GM19099 (cell line): ENCODE data around the gene PEX14.

Source experiments
- POLR2A ChIP-seq: IDR thresholded peaks from 3 replicates; pipeline ENCODE4 v1.6.1; 2011; ENCODE audit warnings: low read depth; ENCODE audit not compliant: insufficient read length; ENCODE audit errors: extremely low read depth

The PEX14 gene

GRCh38 chr1:10444795-10445397 is 29.9 kb upstream of the PEX14 start:
- no peak for TF ChIP-seq POLR2A

GRCh38 chr1:10446790-10447422 is 27.8 kb upstream of the PEX14 start:
- TF ChIP-seq POLR2A, result no peak

GRCh38 chr1:10449751-10450150 is 25.0 kb upstream of the PEX14 start, which contains the start of gene CORT:
TSS of gene CORT (plus strand) at chr1:10450031. CDS start at chr1:10450224, 193 bp downstream.
- no peak for TF ChIP-seq POLR2A

- TF ChIP-seq POLR2A, result no peak
Measured at GRCh38 chr1:10450156-10450814, 24.5 kb upstream of the PEX14 start.

- TF ChIP-seq POLR2A, result no peak
Measured at GRCh38 chr1:10450836-10451235, 23.9 kb upstream of the PEX14 start.

GRCh38 chr1:10451287-10451686 is 23.5 kb upstream of the PEX14 start:
- no peak for TF ChIP-seq POLR2A

- TF ChIP-seq POLR2A, result no peak
Measured at GRCh38 chr1:10456048-10456447, 18.7 kb upstream of the PEX14 start.

GRCh38 chr1:10456661-10457060 is 18.1 kb upstream of the PEX14 start:
- TF ChIP-seq POLR2A, result no peak

- TF ChIP-seq POLR2A, result no peak
Measured at GRCh38 chr1:10457875-10458274, 16.9 kb upstream of the PEX14 start.

GRCh38 chr1:10459184-10459583 is 15.6 kb upstream of the PEX14 start:
- TF ChIP-seq POLR2A, result no peak

- TF ChIP-seq POLR2A, result no peak
Measured at GRCh38 chr1:10467078-10467477, 7.7 kb upstream of the PEX14 start.

GRCh38 chr1:10470043-10470442 is 4.7 kb upstream of the PEX14 start:
- TF ChIP-seq POLR2A, result no peak

- no peak for TF ChIP-seq POLR2A
Measured at GRCh38 chr1:10471411-10472219, 3.1 kb upstream of the PEX14 start.

- peak; percentile 68 for TF ChIP-seq POLR2A
Measured at GRCh38 chr1:10472220-10473144, 2.3 kb upstream of the PEX14 start, which contains the start of gene DFFA. TSS of gene DFFA (minus strand) at chr1:10472529. CDS start at chr1:10472458, 71 bp downstream.
